ENCODE results near the gene TXNRD2.

The TXNRD2 gene

GRCh38 chr22:19904935-19905334 lies 36.7 kb downstream of the TXNRD2 start:
- DNase-seq (ENCODE audit: low spot score): no peak

- no peak for DNase-seq (ENCODE audit: low spot score)
These were observed 37.3 kb downstream of the TXNRD2 start for GRCh38 chr22:19904174-19904856.

- no peak for DNase-seq (ENCODE audit: low spot score)
These were observed 38.1 kb downstream of the TXNRD2 start for GRCh38 chr22:19903513-19903912.

DNA sequence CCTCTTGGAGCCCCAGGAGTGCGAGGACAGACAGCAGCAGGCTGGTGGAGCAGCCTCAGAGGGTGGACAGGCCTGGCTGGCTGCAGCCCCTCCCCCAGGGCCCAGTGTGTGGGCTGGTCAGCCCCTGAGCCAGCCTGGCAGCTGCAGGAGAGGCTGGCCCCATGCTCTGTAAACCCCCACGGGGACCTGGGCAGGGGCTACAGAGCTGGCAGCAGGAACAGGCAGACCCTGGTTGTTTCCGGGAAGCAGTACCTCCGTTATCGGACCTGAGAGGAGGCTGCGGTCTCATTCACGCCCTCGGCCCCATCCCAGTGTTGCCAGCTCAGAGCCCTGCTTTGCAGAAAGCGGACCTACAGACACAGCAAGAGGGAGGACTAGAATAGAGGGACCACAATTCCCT lies 38.6 kb downstream of the TXNRD2 start:
- DNase-seq (ENCODE audit: low spot score): no peak

DNA sequence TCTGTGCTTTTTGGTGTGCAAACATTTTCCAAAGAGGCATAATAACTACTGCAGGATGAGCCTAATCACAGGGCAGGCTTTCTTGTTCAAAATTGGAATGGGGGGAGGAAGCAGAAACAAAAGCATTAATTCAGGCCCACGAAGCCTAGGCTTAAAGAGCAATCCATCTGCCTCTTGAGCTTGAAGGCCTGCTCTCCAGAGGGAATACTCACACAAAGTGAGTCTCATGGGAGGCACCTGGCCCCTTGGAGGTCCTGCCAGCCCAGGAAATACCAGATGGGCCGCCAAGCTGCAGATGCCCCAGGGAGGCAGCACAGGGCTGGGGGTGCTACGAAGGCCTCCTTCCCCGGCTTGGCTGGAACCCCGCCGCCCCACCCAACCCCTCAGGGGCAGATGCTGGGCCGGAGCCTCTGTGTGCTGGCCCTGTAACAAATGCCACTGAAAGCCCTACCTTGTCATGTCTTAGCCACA lies 39.3 kb downstream of the TXNRD2 start:
- no peak for DNase-seq (ENCODE audit: low spot score)

- DNase-seq (ENCODE audit: low spot score): no peak
These were observed 39.9 kb downstream of the TXNRD2 start for GRCh38 chr22:19901577-19902244.

DNA sequence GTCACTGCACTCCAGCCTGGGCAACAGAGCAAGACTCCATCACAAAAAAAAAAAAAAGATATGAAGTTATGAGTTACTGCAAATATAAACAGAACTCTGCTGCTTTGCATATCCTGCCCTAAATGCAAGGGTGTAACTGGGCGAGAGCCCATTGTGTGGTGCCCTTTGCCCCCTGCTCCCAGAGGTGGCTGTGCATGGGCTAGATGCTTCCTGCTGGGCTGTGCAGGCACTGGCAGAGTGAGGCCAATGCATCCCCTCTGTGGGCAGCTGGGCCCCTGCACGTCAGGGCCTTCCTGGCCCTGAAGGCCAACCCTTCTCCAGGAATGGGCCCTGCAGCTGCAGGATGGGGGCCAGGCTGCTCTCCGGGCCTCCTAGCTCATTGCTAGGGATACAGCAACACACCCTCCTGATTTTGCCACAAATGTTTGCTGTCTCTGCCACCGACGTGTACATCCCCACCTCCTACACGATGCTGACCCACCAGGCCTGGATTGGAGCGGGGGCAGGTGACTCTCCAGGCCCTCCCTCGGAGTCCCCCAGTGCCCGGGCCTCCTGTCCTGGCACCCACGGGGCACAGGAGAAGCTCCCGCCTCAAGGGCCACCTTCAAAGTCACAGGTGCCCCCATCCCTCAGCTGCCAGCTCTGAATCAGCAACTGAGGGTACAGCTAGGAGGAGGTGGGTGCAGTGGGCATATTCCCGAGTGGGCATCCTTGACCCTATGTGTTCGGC lies 40.7 kb downstream of the TXNRD2 start:
- DNase-seq (ENCODE audit: low spot score): no peak

DNA sequence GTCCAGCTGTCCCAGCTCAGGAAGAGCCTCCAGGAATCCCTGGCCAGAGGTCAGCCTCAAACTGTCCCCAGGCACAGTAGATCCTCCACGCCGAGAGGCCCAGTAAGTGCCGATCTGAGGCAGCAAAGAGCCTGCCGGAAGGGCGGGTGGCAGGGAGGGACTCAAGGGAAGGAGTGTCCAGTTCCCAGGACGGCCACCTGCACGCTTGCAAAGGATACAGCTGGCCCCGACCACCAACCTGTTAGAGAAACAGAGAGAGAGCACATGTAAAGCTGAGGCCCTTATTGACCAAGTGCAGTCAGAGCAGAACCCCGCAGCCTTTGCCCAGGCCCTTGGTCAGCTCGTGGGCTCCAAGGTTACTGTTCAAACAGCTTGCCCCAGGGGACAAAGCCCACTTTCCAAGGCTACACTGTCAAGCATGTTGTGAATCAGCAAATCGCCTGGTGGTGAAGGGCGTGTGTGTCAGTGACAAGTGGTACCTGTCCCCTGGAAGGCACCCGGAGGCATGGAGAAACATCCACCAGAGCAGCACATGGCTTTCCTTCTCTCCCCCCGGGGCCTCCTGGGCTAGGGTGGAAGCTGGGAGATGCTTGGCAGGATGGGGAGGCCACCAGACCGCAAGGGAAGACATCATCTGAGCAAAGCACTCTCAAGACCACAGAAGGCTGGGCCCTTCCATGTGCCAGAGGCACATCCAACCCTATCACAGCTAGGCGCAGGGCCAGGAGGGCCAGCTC lies 42.6 kb downstream of the TXNRD2 start:
- DNase-seq (ENCODE audit: low spot score): no peak

- DNase-seq (ENCODE audit: low spot score): no peak
These were observed 43.5 kb downstream of the TXNRD2 start for GRCh38 chr22:19898145-19898544.

GRCh38 chr22:19897726-19898125 lies 43.9 kb downstream of the TXNRD2 start:
- no peak for DNase-seq (ENCODE audit: low spot score)

DNA sequence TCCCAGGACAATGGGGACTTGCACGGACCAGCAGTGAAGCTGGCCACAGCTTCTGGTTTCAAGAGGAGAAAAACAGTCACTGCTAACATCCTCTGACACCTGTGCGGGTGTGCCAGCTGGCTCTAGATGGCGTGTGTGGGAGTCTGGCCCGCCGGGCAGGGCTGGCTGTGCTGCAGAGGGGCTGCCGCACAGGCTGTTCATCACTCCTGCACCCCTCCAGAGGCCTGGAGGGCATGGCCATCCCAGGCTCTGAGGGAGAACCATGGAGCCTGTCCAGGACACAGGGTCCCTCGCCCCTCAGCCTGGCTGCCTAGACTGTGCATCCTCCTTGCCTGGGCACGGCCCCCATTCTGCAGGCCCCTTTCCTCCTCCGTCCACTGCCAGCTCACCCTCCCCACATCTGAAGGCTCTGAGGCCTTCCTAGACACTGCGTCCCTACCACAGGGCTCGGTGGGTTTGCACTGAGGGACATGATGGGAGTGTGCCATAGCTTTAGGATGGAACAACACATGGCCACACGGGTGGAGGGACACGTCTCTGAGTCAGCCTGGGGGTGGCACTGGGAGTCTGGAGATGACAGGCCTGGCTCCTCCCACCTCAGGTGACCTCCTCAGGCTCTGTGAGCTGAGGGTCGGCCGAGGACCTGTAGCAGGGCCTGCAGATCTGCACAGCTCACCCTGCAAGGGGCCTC lies 44.8 kb downstream of the TXNRD2 start:
- DNase-seq (ENCODE audit: low spot score): peak; percentile 70

DNA sequence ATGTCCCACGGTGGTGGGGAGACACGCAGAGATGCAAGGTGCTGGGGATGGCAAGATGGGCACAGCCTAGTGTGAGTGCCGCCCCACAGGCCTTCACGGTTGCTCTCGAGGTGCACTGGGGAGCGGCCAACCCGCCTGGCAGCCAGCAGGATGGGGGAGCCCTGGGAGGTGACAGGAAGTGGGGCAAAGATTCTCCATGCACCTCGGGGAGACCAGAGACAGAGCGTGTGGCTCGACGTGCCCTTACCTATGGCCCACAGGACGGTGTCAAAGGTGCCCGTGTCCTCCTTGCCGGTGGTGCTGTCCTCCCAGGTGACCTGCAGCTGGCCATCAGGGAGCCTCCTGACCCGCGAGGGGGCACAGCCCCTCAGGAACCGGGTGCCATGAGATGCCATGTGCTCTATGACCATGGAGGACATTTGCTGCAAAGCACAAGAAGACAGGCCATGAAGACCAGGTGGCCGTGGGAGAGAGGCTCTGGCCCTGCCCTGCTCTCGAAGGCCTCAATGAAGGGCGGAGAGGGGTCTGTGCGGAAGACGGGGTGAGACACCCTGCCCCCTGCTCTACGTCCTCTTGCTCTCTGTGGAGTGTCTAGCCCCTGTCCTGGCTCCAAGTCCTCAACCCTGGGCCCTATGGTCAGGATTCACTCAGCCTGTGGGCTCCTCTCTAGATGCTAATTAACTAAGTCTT lies 46.3 kb downstream of the TXNRD2 start:
- no peak for DNase-seq (ENCODE audit: low spot score)

DNA sequence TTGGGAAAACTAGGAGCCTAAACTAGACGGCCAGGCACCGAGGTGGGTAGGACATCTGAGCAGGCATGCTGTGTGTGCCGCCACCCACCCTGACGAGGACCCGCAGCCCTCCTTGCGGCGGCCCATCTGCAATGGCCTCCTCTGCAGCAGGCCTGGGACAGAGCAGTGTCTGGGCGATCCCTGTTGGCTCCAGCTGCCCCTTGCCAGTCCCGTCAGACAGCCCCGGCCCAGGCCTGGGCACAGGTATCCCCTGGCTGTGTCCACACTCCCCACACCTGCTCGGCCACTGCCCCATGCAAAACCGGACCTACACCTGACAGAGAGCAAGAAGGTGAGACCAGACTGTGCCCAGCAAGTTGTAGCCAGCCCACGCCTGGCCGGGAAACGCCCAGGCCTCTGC lies 48.3 kb downstream of the TXNRD2 start:
- DNase-seq (ENCODE audit: low spot score): no peak

DNA sequence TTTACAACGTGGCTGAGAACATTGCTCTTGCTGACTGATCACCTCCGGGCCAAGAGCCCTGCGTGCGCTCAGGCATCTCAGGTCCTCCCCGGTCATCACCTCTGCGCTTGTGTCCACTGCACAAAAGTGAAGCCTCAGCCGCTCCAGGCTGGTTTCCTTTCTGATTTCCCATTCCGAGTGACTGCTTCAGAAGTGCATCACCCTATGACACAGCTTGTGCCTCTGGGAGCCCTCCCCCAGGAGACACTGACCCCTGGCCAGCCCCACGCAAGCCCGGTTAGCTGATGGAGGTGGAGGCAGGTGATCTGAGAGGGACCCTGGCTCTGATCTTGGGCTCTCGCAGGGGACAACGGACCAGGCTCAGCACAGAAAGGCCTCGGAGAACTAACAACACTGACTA lies 48.7 kb downstream of the TXNRD2 start:
- no peak for DNase-seq (ENCODE audit: low spot score)

- DNase-seq (ENCODE audit: low spot score): peak; percentile 31
These were observed 49.2 kb downstream of the TXNRD2 start for GRCh38 chr22:19892257-19892879.

DNA sequence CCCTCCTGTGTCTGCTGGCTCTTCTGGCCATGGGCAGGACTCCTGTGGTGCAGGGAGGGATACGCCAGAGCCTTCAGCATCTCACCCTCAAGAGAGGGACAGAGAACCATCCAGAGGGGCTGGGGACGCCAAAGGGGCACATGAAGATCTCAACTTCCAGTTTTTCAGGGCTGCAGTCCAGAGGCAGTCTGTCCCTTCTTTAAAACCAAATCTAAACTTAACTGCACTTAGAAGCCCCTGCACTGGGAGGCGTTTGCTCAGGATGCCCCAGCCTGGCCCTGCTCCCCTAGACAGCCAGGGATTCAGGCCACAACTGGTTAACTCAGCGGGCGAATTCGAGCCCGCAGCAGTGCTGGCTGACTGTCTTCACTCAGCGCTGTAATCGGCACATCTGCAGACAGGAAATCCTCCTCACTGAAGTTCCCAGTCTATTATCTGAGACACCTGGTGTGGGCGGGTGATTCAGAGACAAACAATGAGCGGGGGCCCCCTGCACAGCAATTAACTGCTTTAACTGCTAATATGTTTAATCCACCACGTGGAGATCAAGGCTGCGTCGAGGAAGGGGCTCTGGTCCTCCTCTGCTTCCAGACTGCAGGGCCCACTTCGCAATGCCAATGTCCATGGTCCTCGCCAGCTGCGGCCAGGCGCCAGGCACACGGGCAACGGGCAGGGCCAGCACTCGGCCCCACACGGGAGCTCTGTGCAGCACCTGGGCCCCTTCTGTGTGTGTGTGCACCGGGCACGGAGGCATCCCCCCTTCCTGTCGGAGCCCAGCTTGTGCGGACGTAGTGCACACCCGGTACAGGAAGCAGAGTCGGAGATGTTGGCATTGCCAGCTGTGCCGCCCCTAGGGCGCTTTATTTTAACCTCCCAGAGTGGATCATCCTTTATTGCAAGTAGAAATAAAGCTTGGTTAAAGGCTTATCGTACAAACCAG lies 50.0 kb downstream of the TXNRD2 start:
- DNase-seq (ENCODE audit: low spot score): peak; percentile 89

GRCh38 chr22:19890502-19891316 lies 50.9 kb downstream of the TXNRD2 start:
- no peak for DNase-seq (ENCODE audit: low spot score)

GRCh38 chr22:19889951-19890350 lies 51.7 kb downstream of the TXNRD2 start:
- DNase-seq (ENCODE audit: low spot score): no peak

Measured in NAMALWA (cell line).